Astrocyte (in vitro differentiated cells and primary cell): ENCODE measurements around the gene BATF3. TPM values are rescaled to one million over a fixed set of nuclear protein-coding genes. Genes with fewer than 3 reads are reported as not detected.
A peak's percentile ranks its signal among the peaks of the same experiment; 100 is the strongest.

Experiments
- DNase-seq: peaks from one replicate; pipeline ENCODE4 v3.0.0-alpha.2; 2010; ENCODE audit warnings: low read depth
- FAIRE-seq: peaks from 2 replicates; lab custom pipeline; 2011; peaks lifted over from hg19 to GRCh38; lab: Jason Lieb, UNC
- H2AFZ ChIP-seq: 2 replicates; pipeline ENCODE4 v1.6.0; 2012; ENCODE audit warnings: low read depth, low read length, inconsistent platforms
- H3K27ac ChIP-seq: 2 replicates; pipeline ENCODE4 v1.5.1; 2011; ENCODE audit warnings: low read depth, low read length, inconsistent platforms
- H3K27me3 ChIP-seq: 2 replicates; pipeline ENCODE4 v1.6.0; 2011; ENCODE audit warnings: low read length, inconsistent platforms; ENCODE audit not compliant: insufficient read depth
- H3K36me3 ChIP-seq: 2 replicates; pipeline ENCODE4 v1.5.1; 2011; ENCODE audit warnings: low read length, inconsistent platforms; ENCODE audit not compliant: insufficient read depth
- H3K4me1 ChIP-seq: 2 replicates; pipeline ENCODE4 v1.5.1; 2011; ENCODE audit warnings: low read length, inconsistent platforms; ENCODE audit not compliant: insufficient read depth
- H3K4me2 ChIP-seq: 2 replicates; pipeline ENCODE4 v1.6.0; 2012; ENCODE audit warnings: low read length, inconsistent platforms
- H3K4me3 ChIP-seq: 2 replicates; pipeline ENCODE4 v1.5.1; 2011; ENCODE audit warnings: low read depth, mild to moderate bottlenecking, low read length, inconsistent platforms; ENCODE audit not compliant: insufficient read depth
- H3K79me2 ChIP-seq: 2 replicates; pipeline ENCODE4 v1.6.0; 2012; ENCODE audit warnings: mild to moderate bottlenecking, low read length, inconsistent platforms; ENCODE audit not compliant: insufficient read depth
- H3K9ac ChIP-seq: 2 replicates; pipeline ENCODE4 v1.6.0; 2012; ENCODE audit warnings: mild to moderate bottlenecking, low read length, inconsistent platforms
- H3K9me3 ChIP-seq: 2 replicates; pipeline ENCODE4 v1.5.1; 2012; ENCODE audit warnings: low read depth, mild to moderate bottlenecking, low read length, inconsistent platforms; ENCODE audit not compliant: insufficient read depth
- H4K20me1 ChIP-seq: 2 replicates; pipeline ENCODE4 v1.6.0; 2012; ENCODE audit warnings: low read length, inconsistent platforms; ENCODE audit not compliant: insufficient read depth
- H3K27ac Mint-ChIP-seq: one replicate; pipeline ENCODE4 v1.8.0; 2021; ENCODE audit warnings: mild to moderate bottlenecking, mixed read lengths; ENCODE audit not compliant: unreplicated experiment
- H3K27me3 Mint-ChIP-seq: one replicate; pipeline ENCODE4 v1.8.0; 2021; ENCODE audit warnings: low read depth, mixed read lengths; ENCODE audit not compliant: unreplicated experiment
- H3K36me3 Mint-ChIP-seq: one replicate; pipeline ENCODE4 v1.8.0; 2021; ENCODE audit warnings: low read depth, mixed read lengths; ENCODE audit not compliant: unreplicated experiment
- H3K4me1 Mint-ChIP-seq: one replicate; pipeline ENCODE4 v1.8.0; 2021; ENCODE audit warnings: low read depth, mixed read lengths; ENCODE audit not compliant: unreplicated experiment
- H3K4me3 Mint-ChIP-seq: one replicate; pipeline ENCODE4 v1.8.0; 2021; ENCODE audit warnings: mild to moderate bottlenecking, moderate library complexity, mixed read lengths; ENCODE audit not compliant: unreplicated experiment
- H3K9me3 Mint-ChIP-seq: one replicate; pipeline ENCODE4 v1.8.0; 2021; ENCODE audit warnings: mild to moderate bottlenecking, mixed read lengths; ENCODE audit not compliant: unreplicated experiment
- EZH2 ChIP-seq: IDR thresholded peaks from 2 replicates; pipeline ENCODE4 v1.6.1; 2012; ENCODE audit warnings: mild to moderate bottlenecking, low read length, inconsistent platforms; ENCODE audit not compliant: insufficient read depth
- total RNA-seq: library from RNA; stranded (reverse); gene quantifications from 2 replicates; pipeline ENCODE4 v1.2.1, GENCODE V29; 2021
- TF ChIP-seq, protein P1 (sequence below): IDR thresholded peaks from 2 replicates; pipeline ENCODE4 v1.5.1; 2011; ENCODE audit warnings: low read depth, mild to moderate bottlenecking, inconsistent platforms, low read length, moderate library complexity; ENCODE audit not compliant: insufficient read depth

Gene BATF3
- total RNA-seq, 1 donor from 2014 or later, result 1.9 TPM

DNA sequence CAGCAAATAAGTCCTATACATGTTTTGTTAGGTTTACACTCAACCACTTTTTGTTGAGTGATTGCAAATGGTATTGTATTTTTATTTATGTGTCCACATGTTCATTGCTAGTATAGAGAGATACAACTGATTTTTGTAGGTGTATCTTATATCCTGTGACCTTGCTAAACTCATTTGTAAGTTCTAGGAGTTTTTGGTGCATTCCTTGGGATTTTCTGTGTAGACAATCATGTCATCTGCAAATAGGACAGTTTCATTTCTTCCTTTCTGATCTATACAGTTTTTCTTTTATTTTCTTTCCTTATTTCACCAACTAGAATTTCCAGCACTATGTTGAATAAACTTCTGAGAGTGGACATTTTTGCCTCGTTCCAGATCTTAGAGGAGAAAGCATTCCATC lies 16.5 kb upstream of the BATF3 start:
- peaks cover 3% of the 10 kb centered on the region for H3K9me3 Mint-ChIP-seq
- FAIRE-seq, result no peak

DNA sequence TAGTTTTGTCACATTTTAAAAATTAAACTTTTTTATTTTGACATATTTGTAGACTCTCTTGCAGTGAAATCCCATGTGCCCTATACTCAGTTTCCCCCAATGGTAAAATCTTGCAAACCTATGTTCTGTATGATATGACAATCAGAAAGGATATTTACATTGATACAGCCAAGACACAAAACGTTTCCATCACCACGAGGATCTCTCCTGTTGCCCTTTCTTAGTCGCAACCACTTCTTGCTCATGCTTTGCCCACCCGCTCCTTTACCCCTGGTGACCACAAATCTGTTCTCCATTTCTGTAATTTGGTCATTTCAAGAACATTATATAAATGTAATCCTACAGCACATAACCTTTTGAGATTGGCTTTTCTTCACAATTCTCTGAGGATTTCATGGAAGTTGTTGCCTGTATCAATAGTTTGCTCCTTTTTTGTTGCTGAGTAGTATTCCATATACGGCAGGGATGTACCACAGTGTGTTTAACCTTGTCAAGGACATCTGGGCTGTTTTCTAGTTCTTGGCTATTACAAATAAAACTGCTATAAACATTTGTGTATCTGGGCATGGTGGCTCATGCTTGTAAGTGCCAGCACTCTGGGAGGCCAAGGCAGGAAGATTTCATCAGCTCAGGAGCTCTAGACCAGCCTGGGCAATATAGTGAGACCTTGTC lies 14.0 kb upstream of the BATF3 start:
- no peak for DNase-seq
- Mint-ChIP-seq H3K9me3 (peaks cover 3% of the 10 kb centered on the region), H3K36me3 (no peaks in the 10 kb centered on the region), H3K4me3 (no peak overlapping the region), H3K27ac (no peak overlapping the region), H3K27me3 (peaks cover 11% of the 10 kb centered on the region), H3K4me1 (peaks cover 2% of the 10 kb centered on the region)
- TF ChIP-seq, protein P1, sequence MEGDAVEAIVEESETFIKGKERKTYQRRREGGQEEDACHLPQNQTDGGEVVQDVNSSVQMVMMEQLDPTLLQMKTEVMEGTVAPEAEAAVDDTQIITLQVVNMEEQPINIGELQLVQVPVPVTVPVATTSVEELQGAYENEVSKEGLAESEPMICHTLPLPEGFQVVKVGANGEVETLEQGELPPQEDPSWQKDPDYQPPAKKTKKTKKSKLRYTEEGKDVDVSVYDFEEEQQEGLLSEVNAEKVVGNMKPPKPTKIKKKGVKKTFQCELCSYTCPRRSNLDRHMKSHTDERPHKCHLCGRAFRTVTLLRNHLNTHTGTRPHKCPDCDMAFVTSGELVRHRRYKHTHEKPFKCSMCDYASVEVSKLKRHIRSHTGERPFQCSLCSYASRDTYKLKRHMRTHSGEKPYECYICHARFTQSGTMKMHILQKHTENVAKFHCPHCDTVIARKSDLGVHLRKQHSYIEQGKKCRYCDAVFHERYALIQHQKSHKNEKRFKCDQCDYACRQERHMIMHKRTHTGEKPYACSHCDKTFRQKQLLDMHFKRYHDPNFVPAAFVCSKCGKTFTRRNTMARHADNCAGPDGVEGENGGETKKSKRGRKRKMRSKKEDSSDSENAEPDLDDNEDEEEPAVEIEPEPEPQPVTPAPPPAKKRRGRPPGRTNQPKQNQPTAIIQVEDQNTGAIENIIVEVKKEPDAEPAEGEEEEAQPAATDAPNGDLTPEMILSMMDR, result no peak
- TF ChIP-seq EZH2, result no peak
- peaks cover 6% of the 10 kb centered on the region for H3K4me1 ChIP-seq
- no peaks in the 10 kb centered on the region for H3K36me3 ChIP-seq
- H3K27ac ChIP-seq, result no peak overlapping the region
- no peak overlapping the region for H2AFZ ChIP-seq
- H4K20me1 ChIP-seq, result no peaks in the 10 kb centered on the region
- H3K4me3 ChIP-seq, result no peak overlapping the region
- FAIRE-seq, result peak; percentile 64
- no peaks in the 10 kb centered on the region for H3K79me2 ChIP-seq
- H3K4me2 ChIP-seq, result no peak overlapping the region
- no peaks in the 10 kb centered on the region for H3K27me3 ChIP-seq
- H3K9ac ChIP-seq, result no peak overlapping the region
- peaks cover 2% of the 10 kb centered on the region for H3K9me3 ChIP-seq

More for the DNA sequence above, 16.5 kb upstream of the BATF3 start:
- H3K4me3 Mint-ChIP-seq, result no peak overlapping the region
- no peak for TF ChIP-seq EZH2
- TF ChIP-seq, protein P1, result no peak
- H3K79me2 ChIP-seq, result no peaks in the 10 kb centered on the region
- no peaks in the 10 kb centered on the region for H3K36me3 Mint-ChIP-seq
- no peak overlapping the region for H3K27ac ChIP-seq
- H3K9me3 ChIP-seq, result peaks cover 2% of the 10 kb centered on the region
- no peak overlapping the region for H3K4me2 ChIP-seq
- no peak overlapping the region for H2AFZ ChIP-seq
- H4K20me1 ChIP-seq, result no peaks in the 10 kb centered on the region
- H3K4me3 ChIP-seq, result no peak overlapping the region
- H3K27me3 ChIP-seq, result no peaks in the 10 kb centered on the region
- no peak overlapping the region for H3K9ac ChIP-seq
- no peak overlapping the region for H3K27ac Mint-ChIP-seq
- peaks cover 2% of the 10 kb centered on the region for H3K4me1 Mint-ChIP-seq
- no peaks in the 10 kb centered on the region for H3K27me3 Mint-ChIP-seq
- no peaks in the 10 kb centered on the region for H3K36me3 ChIP-seq
- no peak for DNase-seq
- H3K4me1 ChIP-seq, result peaks cover 6% of the 10 kb centered on the region
